ENCODE measurements around the gene CLEC12A.
"Not testable (repeated sequence)": the region's sequence is repeated elsewhere in the genome, so short reads cannot be mapped to it uniquely, and the experiment has no call there.

CLEC12A gene

GRCh38 chr12:9944391-9944790 lies 26.8 kb upstream of the CLEC12A start:
- no peak overlapping the region for H3K4me3 ChIP-seq (replicated peaks in 1 of 2; ENCODE audit: low read depth in 2 of 2, low read length in 2 of 2)
- no peak for TF ChIP-seq CTCF (IDR thresholded peaks at IDR 0.05; ENCODE audit: low read depth, low read length)
- DNase-seq (ENCODE audit: low read depth in 2 of 2), result no peak

GRCh38 chr12:9947674-9948073 lies 23.5 kb upstream of the CLEC12A start:
- no peak for DNase-seq (ENCODE audit: low read depth in 2 of 2)

GRCh38 chr12:9948606-9949296 lies 22.5 kb upstream of the CLEC12A start:
- no peak for DNase-seq (ENCODE audit: low read depth in 2 of 2)
- H3K4me3 ChIP-seq (replicated peaks in 1 of 2; ENCODE audit: low read depth in 2 of 2, low read length in 2 of 2), result no peak overlapping the region
- TF ChIP-seq CTCF (IDR thresholded peaks at IDR 0.05; ENCODE audit: low read depth, low read length), result no peak

More at GRCh38 chr12:9947674-9948073, 23.5 kb upstream of the CLEC12A start:
- H3K4me3 ChIP-seq (replicated peaks in 1 of 2; ENCODE audit: low read depth in 2 of 2, low read length in 2 of 2), result no peak overlapping the region
- TF ChIP-seq CTCF (IDR thresholded peaks at IDR 0.05; ENCODE audit: low read depth, low read length), result no peak

GRCh38 chr12:9951026-9951675 lies 20.1 kb upstream of the CLEC12A start:
- DNase-seq (ENCODE audit: low read depth in 2 of 2), result no peak
- H3K4me3 ChIP-seq (replicated peaks in 1 of 2; ENCODE audit: low read depth in 2 of 2, low read length in 2 of 2), result no peak overlapping the region
- no peak for TF ChIP-seq CTCF (IDR thresholded peaks at IDR 0.05; ENCODE audit: low read depth, low read length)

GRCh38 chr12:9952954-9953729 lies 18.1 kb upstream of the CLEC12A start:
- not testable (repeated sequence) for H3K4me3 ChIP-seq (replicated peaks in 1 of 2; ENCODE audit: low read depth in 2 of 2, low read length in 2 of 2); DNase-seq (ENCODE audit: low read depth in 2 of 2)

- no peak for DNase-seq (ENCODE audit: low read depth in 2 of 2)
- TF ChIP-seq CTCF (IDR thresholded peaks at IDR 0.05; ENCODE audit: low read depth, low read length), result no peak
- H3K4me3 ChIP-seq (replicated peaks in 1 of 2; ENCODE audit: low read depth in 2 of 2, low read length in 2 of 2), result no peak overlapping the region
Measured at GRCh38 chr12:9957834-9958233, 13.4 kb upstream of the CLEC12A start.

GRCh38 chr12:9960590-9960989 lies 10.6 kb upstream of the CLEC12A start:
- DNase-seq (ENCODE audit: low read depth in 2 of 2), result no peak
- no peak overlapping the region for H3K4me3 ChIP-seq (replicated peaks in 1 of 2; ENCODE audit: low read depth in 2 of 2, low read length in 2 of 2)
- TF ChIP-seq CTCF (IDR thresholded peaks at IDR 0.05; ENCODE audit: low read depth, low read length), result no peak

Measured in cardiac fibroblast (primary cell).